Upper lobe of left lung (tissue), 4 donors: Measurements from ENCODE around the gene MBOAT7.

Experiments
- CTCF ChIP-seq, 6 experiments: fragments of 450-650 bp in 4 of 6; fragments of 200-600 bp in 2 of 6; sonication (generic) in 2 of 6; IDR thresholded peaks; one replicate each; pipeline ENCODE4 v1.5.1; 2016 to 2019; ENCODE audit warnings: antibody characterized with exemption in 6 of 6
- EP300 ChIP-seq, 4 donors: sonication (generic); formaldehyde crosslinking; IDR thresholded peaks; one replicate each; pipeline ENCODE4 v1.5.1; 2017; ENCODE audit warnings: antibody characterized with exemption in 4 of 4, control low read depth in 2 of 4
- POLR2A ChIP-seq, 4 donors: fragments of 450-650 bp; IDR thresholded peaks; one replicate each; pipeline ENCODE4 v1.5.1; 2016 to 2017; ENCODE audit warnings: antibody characterized with exemption in 4 of 4, mild to moderate bottlenecking in 2 of 4
- POLR2AphosphoS5 ChIP-seq, 2 donors: sonication (generic); formaldehyde crosslinking; IDR thresholded peaks; one replicate each; pipeline ENCODE4 v1.5.1; 2017; ENCODE audit warnings: antibody characterized with exemption in 2 of 2

GRCh38 chr19:54204767-54205468 lies 15.5 kb upstream of the MBOAT7 start:
- no peak for TF ChIP-seq EP300 (IDR thresholded peaks at IDR 0.05)
- TF ChIP-seq POLR2A (IDR thresholded peaks at IDR 0.05): no peak
- no peak for TF ChIP-seq CTCF (IDR thresholded peaks at IDR 0.05)
- TF ChIP-seq POLR2AphosphoS5 (IDR thresholded peaks at IDR 0.05): no peak
